HCT116 (cell line): ENCODE measurements around the gene CYSRT1.

Source experiments
- FOSL1 ChIP-seq: IDR thresholded peaks from 2 replicates; pipeline ENCODE4 v1.6.1; 2012; ENCODE audit warnings: low read depth
- POLR2A ChIP-seq: IDR thresholded peaks from 2 replicates; pipeline ENCODE4 v1.7.0; 2011; ENCODE audit warnings: borderline replicate concordance; ENCODE audit not compliant: insufficient read depth, insufficient read length; ENCODE audit errors: extremely low read depth
- POLR2AphosphoS5 ChIP-seq: IDR thresholded peaks from 2 replicates; pipeline ENCODE4 v1.6.1; 2011; ENCODE audit warnings: mild to moderate bottlenecking, low read depth, low read length, moderate library complexity
- RAD21 ChIP-seq: IDR thresholded peaks from 2 replicates; pipeline ENCODE4 v1.6.1; 2012; ENCODE audit warnings: low read depth, mild to moderate bottlenecking
- SIN3A ChIP-seq: IDR thresholded peaks from 2 replicates; pipeline ENCODE4 v1.6.1; 2012; ENCODE audit warnings: low read depth
- SRF ChIP-seq: IDR thresholded peaks from 2 replicates; pipeline ENCODE4 v1.6.1; 2012; ENCODE audit warnings: low read depth
- TCF7L2 ChIP-seq: IDR thresholded peaks from 2 replicates; pipeline ENCODE4 v1.7.0; 2011; ENCODE audit warnings: borderline replicate concordance, inconsistent platforms; ENCODE audit not compliant: insufficient read depth, insufficient read length; ENCODE audit errors: extremely low read depth
- YY1 ChIP-seq: IDR thresholded peaks from 2 replicates; pipeline ENCODE4 v1.6.1; 2011; ENCODE audit warnings: low read length, low read depth, moderate library complexity, mild to moderate bottlenecking; ENCODE audit not compliant: insufficient replicate concordance; ENCODE audit errors: extremely low read depth
- TF ChIP-seq, protein P1 (sequence below): IDR thresholded peaks from 2 replicates; pipeline ENCODE4 v1.6.1; 2011; ENCODE audit warnings: mild to moderate bottlenecking, low read length, moderate library complexity; ENCODE audit not compliant: insufficient replicate concordance; ENCODE audit errors: extremely low read depth
- TF ChIP-seq, protein P2 (sequence below), 3 experiments: fragments of 200-600 bp in 1 of 3; sonication (generic) in 1 of 3; IDR thresholded peaks in 2 of 3; conservative IDR thresholded peaks in 1 of 3; 2 replicates each; pipeline ENCODE4 v1.5.1; 2012 to 2017; ENCODE audit warnings: low read depth in 2 of 3, low read length in 2 of 3, antibody characterized with exemption in 1 of 3, borderline replicate concordance in 1 of 3, control low read depth in 1 of 3, mild to moderate bottlenecking in 1 of 3, mixed read lengths in 1 of 3, mixed run types in 1 of 3, moderate library complexity in 1 of 3; ENCODE audit not compliant: insufficient read depth in 1 of 3
- TF ChIP-seq, protein P3 (sequence below): IDR thresholded peaks from 2 replicates; pipeline ENCODE4 v1.6.1; 2012; ENCODE audit warnings: low read depth
- TF ChIP-seq, protein P4 (sequence below): IDR thresholded peaks from 2 replicates; pipeline ENCODE4 v1.6.1; 2012

DNA sequence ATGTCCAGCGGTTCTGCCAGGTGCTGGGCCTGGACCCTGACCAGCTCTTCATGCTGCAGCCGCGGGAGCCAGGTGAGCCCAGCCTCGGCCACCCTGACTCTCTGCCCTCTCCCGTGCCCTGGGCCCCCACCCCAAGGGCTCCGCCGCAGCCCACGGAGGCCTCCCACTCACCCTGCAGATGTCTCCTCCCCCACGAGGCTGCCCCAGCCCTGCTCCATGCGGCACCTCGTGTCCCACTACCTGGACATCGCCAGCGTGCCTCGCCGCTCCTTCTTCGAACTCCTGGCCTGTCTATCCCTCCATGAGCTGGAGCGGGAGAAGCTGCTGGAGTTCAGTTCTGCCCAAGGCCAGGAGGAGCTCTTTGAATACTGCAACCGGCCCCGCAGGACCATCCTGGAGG is 10.4 kb upstream of the CYSRT1 start:
- TF ChIP-seq, protein P1, sequence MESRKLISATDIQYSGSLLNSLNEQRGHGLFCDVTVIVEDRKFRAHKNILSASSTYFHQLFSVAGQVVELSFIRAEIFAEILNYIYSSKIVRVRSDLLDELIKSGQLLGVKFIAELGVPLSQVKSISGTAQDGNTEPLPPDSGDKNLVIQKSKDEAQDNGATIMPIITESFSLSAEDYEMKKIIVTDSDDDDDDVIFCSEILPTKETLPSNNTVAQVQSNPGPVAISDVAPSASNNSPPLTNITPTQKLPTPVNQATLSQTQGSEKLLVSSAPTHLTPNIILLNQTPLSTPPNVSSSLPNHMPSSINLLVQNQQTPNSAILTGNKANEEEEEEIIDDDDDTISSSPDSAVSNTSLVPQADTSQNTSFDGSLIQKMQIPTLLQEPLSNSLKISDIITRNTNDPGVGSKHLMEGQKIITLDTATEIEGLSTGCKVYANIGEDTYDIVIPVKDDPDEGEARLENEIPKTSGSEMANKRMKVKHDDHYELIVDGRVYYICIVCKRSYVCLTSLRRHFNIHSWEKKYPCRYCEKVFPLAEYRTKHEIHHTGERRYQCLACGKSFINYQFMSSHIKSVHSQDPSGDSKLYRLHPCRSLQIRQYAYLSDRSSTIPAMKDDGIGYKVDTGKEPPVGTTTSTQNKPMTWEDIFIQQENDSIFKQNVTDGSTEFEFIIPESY, result no peak
- TF ChIP-seq POLR2A (no peak), FOSL1 (no peak), TCF7L2 (no peak), SRF (no peak), YY1 (no peak), SIN3A (no peak), RAD21 (no peak), POLR2AphosphoS5 (no peak)
- TF ChIP-seq, protein P2, sequence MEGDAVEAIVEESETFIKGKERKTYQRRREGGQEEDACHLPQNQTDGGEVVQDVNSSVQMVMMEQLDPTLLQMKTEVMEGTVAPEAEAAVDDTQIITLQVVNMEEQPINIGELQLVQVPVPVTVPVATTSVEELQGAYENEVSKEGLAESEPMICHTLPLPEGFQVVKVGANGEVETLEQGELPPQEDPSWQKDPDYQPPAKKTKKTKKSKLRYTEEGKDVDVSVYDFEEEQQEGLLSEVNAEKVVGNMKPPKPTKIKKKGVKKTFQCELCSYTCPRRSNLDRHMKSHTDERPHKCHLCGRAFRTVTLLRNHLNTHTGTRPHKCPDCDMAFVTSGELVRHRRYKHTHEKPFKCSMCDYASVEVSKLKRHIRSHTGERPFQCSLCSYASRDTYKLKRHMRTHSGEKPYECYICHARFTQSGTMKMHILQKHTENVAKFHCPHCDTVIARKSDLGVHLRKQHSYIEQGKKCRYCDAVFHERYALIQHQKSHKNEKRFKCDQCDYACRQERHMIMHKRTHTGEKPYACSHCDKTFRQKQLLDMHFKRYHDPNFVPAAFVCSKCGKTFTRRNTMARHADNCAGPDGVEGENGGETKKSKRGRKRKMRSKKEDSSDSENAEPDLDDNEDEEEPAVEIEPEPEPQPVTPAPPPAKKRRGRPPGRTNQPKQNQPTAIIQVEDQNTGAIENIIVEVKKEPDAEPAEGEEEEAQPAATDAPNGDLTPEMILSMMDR (IDR thresholded peaks at IDR 0.05 in 2 of 3, conservative IDR thresholded peaks at IDR 0.05 in 1 of 3; ENCODE audit: borderline replicate concordance in 1 of 3, insufficient read depth in 1 of 3, low read depth in 2 of 3, low read length in 2 of 3), result no peak
- TF ChIP-seq, protein P3, sequence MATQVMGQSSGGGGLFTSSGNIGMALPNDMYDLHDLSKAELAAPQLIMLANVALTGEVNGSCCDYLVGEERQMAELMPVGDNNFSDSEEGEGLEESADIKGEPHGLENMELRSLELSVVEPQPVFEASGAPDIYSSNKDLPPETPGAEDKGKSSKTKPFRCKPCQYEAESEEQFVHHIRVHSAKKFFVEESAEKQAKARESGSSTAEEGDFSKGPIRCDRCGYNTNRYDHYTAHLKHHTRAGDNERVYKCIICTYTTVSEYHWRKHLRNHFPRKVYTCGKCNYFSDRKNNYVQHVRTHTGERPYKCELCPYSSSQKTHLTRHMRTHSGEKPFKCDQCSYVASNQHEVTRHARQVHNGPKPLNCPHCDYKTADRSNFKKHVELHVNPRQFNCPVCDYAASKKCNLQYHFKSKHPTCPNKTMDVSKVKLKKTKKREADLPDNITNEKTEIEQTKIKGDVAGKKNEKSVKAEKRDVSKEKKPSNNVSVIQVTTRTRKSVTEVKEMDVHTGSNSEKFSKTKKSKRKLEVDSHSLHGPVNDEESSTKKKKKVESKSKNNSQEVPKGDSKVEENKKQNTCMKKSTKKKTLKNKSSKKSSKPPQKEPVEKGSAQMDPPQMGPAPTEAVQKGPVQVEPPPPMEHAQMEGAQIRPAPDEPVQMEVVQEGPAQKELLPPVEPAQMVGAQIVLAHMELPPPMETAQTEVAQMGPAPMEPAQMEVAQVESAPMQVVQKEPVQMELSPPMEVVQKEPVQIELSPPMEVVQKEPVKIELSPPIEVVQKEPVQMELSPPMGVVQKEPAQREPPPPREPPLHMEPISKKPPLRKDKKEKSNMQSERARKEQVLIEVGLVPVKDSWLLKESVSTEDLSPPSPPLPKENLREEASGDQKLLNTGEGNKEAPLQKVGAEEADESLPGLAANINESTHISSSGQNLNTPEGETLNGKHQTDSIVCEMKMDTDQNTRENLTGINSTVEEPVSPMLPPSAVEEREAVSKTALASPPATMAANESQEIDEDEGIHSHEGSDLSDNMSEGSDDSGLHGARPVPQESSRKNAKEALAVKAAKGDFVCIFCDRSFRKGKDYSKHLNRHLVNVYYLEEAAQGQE, result no peak
- TF ChIP-seq, protein P4, sequence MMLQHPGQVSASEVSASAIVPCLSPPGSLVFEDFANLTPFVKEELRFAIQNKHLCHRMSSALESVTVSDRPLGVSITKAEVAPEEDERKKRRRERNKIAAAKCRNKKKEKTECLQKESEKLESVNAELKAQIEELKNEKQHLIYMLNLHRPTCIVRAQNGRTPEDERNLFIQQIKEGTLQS, result no peak
